MM.1S (cell line): ENCODE results near the gene CTNNAL1.

ENCODE experiments used
- CTCF ChIP-seq: fragments of 300-600 bp; sonication (generic); IDR thresholded peaks from 2 replicates; pipeline ENCODE4 v1.5.1; 2016; ENCODE audit warnings: antibody characterized with exemption, low read length, mixed read lengths
- EZH2 ChIP-seq: fragments of 300-600 bp; sonication (generic); optimal IDR thresholded peaks from 2 replicates; pipeline ENCODE3; 2017; ENCODE audit warnings: low read depth, mild to moderate bottlenecking, antibody characterized with exemption, low read length, mixed read lengths

DNA sequence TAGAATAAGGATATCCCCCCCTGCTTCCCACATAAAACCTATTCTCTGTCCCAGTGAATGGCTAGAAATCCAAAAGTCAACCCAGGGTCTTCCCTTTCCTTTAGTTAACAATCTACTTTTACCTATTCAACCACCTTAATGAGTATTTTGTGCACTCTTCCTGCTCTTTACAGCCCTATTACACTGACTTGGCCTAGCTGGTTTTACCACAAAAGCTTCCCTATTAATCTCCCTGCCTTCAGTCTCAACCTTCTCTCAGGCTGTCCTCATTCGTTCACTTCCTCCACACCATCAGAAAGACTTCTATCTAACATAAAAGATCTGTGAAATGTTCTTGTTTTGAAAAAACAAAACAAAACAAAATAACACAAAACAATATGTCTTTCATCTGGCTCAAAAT lies 16.2 kb downstream of the CTNNAL1 start:
- TF ChIP-seq CTCF (no peak), EZH2 (no peak)
